Measurements from ENCODE around the gene DPYSL5.
"Not testable (repeated sequence)": the region's sequence is repeated elsewhere in the genome, so short reads cannot be mapped to it uniquely, and the experiment has no call there.

DPYSL5 gene

GRCh38 chr2:26847655-26848335 lies at the start of gene DPYSL5:
Gene DPYSL5, plus strand, starts transcription at chr2:26848132. Its CDS starts 50,368 bp downstream, at chr2:26898500.
- DNase-seq = peak; percentile 37

DNA sequence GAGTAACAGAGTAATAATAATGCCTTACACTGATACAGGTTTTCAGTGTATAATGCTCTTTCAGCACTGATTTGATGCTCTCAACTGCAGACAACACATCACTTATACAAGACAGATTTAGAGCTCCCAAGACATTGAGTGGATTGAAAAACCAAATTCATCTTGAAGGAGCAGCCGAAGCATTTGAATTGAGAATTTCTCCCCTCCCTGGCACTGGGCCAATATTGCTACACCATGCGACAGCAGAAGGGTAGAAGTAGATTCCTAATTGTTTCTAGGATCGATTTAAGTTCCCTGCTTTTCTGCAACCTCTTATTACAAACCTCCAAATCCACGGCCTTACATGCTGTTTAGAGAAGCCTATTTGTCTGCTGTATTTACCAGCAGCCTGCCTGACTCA lies 46.6 kb upstream of the DPYSL5 start:
- DNase-seq = no peak

DNA sequence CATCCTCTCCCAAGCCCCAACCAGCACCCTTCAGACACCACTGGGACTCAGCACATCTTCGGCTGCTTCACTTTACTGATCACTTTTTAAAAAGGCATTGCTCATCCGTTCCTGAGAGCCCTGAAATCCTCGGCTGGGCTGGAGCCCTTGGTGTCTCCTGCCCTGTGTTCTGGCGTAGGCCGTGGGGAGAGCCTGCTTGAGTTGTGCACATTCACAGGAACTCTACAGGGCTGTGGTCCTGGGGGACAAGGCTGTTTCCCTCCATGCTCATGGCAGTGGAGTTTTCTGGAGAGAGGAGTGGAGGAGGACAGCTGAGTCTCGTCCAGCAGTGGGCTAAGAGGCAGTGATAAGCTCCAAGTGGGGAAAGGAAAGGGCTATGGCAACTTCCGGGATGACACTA lies 46.1 kb upstream of the DPYSL5 start:
- DNase-seq = no peak

GRCh38 chr2:26805241-26805676 lies 42.7 kb upstream of the DPYSL5 start:
- no peak for DNase-seq

DNA sequence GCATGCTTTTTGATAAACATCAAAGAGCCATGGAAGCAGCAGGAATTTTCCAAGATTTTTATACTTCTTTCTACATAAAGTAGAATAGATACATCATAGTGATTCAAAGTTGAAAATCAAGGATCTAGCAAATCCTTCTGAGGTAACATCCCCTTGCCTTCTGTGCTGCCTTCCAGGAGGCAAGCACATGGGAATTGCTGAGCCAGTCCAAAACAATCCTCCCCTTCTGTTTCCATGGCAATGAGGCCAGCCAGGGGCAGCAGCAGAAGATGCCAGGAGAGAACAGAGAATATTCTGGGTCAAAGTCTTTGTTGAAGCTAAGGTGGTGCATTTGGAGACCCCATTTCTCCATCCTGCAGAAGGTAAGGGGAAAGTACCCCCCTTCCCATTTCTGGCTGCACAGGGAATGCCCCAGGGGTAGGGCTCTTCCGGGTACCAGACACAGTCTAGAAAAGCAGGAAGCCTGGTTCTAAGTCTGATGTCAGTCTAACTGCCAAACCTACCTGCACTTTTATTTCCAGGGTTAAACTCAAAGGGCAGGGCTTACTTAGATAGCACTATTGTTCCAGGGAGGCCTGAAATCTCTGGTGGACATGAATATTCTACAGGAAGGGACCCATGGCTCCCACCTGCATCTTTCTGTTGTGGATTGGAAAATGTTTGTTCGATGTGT lies 40.0 kb upstream of the DPYSL5 start:
- DNase-seq = no peak

DNA sequence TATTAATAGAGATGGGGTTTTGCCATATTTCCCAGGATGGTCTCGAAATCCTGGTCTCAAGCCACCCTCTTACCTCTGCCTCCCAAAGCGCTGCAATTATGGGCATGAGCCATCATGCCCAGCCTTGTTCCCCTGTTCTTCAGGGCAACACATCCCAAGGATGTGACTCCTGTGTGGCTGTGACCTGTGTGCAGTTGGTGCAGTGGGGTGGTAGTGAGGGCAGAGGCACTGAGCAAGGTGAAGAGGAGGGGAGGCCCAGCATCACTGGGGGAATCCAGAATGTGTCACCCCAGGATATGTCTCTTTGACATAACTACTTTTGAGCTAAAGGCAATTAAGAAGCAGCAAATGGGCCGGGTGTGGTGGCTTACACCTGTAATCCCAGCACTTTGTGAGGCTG lies 38.7 kb upstream of the DPYSL5 start:
- DNase-seq = no peak

- peak; percentile 27 for DNase-seq
These were observed 37.9 kb upstream of the DPYSL5 start for GRCh38 chr2:26809876-26810577.

GRCh38 chr2:26811261-26811660 lies 36.7 kb upstream of the DPYSL5 start:
- no peak for DNase-seq

DNA sequence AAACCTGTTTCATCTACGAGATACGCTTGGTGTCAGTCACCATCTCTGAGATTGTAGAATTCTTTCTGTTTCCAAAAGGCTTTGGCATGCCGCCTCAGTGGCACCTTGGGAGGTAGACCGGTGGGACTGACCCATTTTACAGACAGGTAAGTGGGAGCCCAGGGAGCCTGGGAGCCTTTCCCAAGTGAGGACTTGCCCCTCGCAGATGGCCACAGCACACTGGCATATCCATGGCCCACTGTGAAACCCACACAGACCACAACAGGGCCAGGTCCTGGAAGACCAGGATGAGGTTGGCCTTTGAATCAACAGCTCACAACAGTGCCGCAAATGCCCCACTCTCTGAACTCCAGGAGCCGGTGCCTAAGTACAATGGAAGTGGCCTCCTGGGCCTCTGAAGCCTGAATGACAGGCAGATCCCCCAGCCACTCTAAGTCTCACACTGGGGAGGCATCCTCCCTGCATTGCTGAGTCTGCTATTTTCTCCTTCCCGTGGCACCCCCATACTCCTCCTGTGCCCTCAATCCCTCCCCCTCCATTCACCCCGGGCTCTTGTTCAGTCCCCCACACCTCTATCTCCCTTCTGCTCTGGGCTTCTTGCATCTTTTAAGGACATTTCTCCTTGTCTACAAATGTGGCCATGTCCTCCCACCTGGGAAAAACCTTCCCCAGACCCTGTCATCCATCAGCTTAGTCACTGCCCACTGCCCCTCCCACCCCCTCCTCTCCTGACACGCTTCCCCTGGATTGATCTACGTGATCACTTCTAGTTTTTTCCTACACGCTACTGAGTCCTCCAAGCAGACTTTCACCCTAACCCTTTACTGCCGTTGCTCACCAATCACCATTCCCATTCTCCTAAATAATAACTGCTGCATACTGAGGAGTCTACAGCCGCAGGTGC lies 35.9 kb upstream of the DPYSL5 start:
- DNase-seq = no peak

- DNase-seq = no peak
These were observed 35.2 kb upstream of the DPYSL5 start for GRCh38 chr2:26812731-26813130.

GRCh38 chr2:26814072-26814765 lies 33.7 kb upstream of the DPYSL5 start:
- not testable (repeated sequence) for DNase-seq

DNA sequence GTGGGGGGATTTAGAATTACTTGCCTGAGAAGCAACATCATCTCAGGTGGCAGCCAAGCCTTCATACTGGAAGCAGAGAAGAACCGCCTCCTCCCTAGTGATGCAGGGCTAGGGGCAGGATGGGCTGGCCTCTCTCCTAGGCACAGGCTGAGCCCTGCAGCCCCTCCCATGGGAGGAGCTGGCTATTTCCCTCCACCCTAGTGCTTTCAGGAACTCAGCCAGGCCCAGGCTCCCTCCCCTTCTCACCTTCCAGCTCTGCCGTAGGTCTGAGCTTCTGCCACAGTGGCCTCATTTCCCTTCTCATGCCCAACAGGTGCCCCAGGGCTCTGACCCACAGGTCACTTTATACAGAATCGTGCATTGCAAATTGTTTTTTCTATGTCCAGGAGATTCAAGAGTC lies 31.0 kb upstream of the DPYSL5 start:
- no peak for DNase-seq

DNA sequence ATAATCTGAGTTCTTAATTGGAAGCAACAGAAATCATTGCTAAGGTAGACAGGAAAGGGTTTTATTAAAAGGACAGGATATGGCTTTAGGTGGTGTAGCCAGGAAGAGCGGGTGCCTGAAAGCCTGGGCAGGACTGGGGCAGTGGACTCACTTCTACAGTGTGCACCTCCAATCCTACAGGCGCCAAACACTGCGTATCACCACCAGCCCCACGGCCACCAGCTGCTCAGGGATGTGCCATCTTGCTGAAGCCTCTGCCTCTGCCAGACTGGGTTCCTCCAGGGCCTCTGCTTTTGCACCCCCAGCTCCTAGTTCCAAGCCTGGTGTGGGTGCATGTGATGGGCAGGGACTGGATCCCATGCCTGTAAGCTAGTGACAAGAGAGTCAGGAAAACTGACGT lies 29.7 kb upstream of the DPYSL5 start:
- DNase-seq = no peak

DNA sequence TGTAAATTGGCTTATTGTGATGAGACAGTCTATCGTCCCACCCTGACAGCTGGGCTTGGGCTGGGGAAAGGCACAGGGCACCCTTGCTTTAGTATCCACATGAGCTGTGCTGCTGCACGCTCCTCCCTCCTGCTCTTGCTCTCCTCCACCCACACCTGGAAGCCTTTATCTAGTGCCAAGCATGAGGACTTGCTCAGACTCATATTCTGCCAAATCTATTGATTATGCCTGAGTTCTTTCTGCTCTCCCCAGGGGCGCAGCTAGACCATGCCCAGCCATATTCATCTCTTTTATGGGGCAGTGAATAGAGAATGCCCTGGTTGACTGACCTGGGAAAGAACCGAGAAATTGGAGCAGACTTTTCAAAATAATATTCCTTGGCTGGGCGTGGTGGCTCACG lies 29.0 kb upstream of the DPYSL5 start:
- no peak for DNase-seq

DNA sequence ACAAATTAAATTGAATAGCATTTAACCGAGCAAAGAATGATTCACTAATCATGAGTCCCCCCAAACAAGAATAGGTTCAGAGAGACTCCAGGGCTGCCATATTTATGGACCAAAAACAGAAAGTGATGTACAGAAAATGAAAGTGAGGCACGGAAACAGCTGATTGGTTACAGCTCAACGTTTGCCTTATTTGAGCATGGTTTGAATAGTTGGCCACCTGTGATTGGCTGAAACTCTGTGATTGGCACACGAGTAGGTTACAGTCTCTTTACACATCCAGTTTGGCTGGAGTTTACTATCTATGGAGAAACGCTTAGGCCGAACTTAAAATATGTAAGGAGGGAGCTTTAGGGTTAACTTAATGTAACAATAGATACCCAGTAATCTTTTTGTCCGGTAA lies 27.0 kb upstream of the DPYSL5 start:
- DNase-seq = no peak

DNA sequence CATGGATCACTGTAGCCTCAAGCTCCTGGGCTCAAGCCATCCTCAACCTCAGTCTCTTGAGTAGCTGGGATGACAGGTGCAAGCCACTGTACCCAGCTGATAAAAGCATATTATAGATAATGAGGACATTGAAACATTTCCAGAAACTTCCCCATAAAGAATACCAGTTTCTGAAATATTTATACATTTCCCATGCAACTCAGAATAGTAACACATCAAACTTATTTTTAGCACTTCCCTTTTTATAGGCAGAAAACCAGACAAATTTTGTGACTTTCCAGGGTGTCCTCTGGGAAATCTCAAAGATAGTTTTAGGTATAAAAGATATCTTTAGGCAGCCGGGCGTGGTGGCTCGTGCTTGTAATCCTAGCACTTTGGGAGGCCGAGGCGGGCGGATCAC lies 25.1 kb upstream of the DPYSL5 start:
- no peak for DNase-seq

DNA sequence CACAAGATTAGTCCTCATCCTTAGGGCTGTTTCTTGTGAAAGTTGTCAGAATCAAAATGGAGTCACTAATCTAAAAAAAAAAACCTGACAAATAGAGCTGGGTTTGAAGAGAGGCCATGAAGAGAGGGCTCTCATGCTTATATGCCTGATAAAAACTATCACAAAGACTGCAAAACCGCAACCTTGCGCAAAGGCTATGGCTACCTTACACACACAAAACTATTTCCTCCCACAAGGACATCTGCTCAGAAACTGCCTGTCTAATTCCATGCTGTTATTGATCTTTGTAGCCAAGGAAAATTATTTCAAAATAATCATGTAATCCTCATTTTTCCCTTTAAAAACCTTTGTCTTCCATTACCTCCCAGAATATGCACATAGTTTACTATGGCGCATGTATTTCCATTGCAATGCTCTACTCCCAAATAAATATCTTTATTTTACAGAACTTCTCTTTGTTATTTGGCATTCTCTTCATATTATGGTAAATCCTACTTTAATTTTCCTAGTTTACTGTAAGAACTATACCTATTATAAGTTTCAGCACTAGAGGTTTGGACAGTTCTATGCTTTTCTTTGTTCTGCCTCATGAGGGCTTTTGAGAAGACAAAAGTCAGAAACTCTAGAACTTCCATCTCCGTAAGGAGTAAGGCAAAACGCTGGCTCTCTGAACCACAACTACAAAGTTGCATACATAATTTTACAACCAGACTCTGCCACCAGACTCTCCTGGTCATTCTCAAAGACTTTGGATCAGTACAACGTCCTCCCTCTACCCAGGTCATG lies 9.6 kb upstream of the DPYSL5 start:
- DNase-seq = no peak

- DNase-seq = no peak
These were observed 6.9 kb upstream of the DPYSL5 start for GRCh38 chr2:26840937-26841610.

DNA sequence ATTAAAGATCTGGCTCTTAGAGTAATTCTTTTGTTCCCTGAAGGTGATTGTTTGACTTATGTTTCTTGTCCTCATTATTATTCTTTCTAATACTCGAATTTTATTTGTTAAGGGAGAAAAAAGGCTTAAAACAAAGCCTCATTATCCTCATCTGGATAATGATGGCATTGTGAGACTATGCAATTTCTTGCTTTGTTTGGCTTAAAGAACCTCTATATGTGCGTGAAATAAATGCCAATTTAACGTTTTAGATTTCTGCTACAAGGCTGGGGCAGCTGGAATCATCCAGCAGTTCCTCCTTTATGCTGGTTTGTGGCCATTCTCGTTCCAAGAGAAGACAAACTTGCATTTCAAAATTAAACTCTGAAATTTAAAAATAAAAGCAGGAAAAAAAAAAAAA lies 4.9 kb upstream of the DPYSL5 start:
- DNase-seq = no peak

- DNase-seq = no peak
These were observed 2.9 kb upstream of the DPYSL5 start for GRCh38 chr2:26845021-26845420.
